ENCODE measurements around the gene RTEL1.
"Not testable (repeated sequence)": the region's sequence is repeated elsewhere in the genome, so short reads cannot be mapped to it uniquely, and the experiment has no call there.

The RTEL1 gene

GRCh38 chr20:63701329-63702035 is 43.4 kb downstream of the RTEL1 start:
- DNase-seq = no peak

GRCh38 chr20:63702036-63702665 is 44.0 kb downstream of the RTEL1 start:
- DNase-seq = no peak

- no peak for DNase-seq
Measured at GRCh38 chr20:63702751-63703470, 44.8 kb downstream of the RTEL1 start.

GRCh38 chr20:63703471-63703975 is 45.4 kb downstream of the RTEL1 start:
- no peak for DNase-seq

GRCh38 chr20:63703976-63704748 is 46.0 kb downstream of the RTEL1 start:
- DNase-seq = no peak

DNA sequence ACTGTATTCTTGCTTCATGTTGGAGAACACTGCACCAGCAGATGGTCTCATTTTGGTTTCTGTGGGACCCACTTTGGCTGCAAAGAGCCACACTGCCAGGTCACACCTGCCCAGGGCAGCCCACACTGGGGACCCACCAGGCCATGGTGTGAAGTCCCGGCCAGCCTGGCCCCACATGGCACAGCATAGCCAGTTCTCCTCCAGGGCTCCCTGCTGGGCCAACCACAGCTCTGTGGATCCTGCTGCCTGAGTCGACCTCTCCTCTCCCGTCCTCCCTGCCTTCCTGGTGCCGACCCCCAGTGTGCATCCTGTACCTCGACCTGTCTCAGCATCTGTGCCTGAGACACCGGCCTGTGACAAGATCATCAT is 46.6 kb downstream of the RTEL1 start:
- DNase-seq = no peak

DNA sequence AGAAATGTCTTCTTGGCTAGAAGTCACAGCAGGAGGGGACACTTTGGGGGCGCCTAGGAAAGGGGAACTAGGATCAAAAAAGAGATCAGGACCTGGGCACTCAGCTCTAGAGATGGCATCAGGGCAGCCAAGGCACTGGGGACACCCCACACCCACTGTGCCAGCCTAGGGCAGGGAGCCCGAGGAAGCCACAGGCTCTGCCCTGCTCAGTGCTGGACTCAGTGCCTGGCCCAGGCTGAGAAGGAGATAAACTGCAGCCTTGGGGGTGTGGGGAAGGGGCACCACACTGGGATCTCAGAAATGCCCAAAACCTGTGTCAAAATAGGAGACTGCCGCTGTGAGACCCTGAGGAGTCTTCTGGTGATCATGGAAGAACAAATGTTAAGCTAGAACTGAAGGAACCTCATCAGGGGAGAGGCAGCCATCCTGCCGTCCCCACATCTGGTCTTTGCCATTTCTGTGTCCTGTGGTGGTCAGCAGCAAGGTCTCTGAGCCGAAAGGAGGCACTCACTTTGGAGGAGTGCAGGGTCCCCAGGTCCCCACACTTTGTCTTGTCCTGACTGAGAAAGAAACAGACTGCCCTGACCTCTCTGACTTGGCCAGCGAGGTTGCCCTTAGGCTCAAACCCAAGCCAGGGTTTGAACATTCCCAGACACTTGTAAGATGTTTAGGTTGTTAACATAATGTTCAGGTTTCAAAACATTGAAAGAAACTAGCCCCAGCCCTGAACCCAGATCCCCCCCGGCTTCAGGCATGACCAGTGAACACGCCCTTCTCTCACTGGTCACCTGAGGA is 47.3 kb downstream of the RTEL1 start:
- DNase-seq = no peak

DNA sequence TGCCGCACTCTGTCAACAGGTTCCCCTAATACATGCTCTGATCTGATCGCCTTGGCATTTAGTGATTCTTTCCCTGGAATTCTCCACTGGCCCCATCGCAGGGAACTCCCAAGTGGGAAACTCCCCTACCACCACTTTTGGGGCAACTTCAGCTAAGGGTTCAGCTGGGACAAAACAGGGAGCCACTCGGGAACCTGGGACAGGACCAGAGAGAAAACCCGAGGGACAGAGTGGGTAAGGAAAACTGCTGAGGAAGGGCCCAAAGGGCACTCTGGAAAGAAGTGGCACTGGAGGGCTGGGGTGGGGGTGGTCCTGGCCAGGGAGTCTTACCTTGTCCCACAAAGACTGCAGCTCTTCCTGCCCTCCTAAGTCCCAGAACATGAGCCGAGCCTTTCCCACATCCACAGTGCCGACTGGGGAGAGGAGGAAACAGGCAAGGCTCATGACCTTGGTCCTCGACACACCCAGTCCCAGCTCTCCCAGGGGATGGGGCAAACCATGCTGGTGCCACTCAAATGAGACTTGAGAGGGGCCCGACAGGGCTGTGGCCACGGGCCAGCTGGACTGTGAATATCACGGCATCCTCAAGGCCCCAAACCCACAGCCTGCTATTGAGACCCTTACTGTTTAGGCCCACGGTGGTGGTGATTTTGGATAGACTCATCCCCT is 48.0 kb downstream of the RTEL1 start:
- DNase-seq = no peak

- DNase-seq = peak; percentile 71
Measured at GRCh38 chr20:63706852-63707557, 48.9 kb downstream of the RTEL1 start.

DNA sequence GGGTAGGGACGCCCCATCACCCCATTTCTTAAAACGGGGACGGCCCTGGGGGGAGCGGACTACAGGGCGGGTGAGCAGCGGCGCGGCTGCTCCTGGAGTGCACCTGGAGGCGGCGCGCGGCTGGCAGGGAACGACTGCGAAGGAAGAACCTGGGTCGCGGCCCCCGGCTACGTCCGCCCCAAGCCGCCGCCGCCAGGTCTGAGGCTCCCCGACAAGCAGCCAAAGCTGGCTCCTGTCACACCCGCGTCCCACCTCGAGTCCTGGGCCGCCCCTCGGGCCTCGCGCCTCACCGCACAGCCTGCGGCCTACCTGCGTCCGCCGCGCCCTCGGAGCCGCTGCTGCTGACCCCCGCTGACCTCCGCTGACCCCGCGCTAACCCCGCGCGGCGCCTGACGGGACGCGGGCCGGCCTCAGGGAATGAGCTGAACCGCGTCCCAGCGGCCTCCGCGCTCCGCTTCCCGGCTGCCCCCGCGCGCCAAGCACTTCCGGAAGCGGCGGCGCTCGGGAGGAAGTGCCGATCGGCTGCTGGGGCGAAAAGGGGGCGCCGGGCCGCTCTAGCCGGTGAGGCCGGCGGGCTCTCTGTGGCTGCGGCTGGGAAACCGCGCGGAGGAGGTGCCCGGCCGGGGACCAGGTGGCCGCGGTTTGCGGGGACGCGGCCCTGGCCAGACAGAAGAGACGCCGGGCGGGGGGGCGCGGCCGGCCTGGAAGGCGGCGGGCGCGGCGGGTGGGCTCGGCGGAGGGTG is 49.6 kb downstream of the RTEL1 start, which contains the start of the genes ARFRP1 and ZGPAT:
Gene ARFRP1, minus strand, starts transcription at position 419 of the 743 bp plus-strand sequence. CDS start 885 bp downstream, outside the sequence.
Gene ZGPAT, plus strand, starts transcription at position 482 of the 743 bp plus-strand sequence. CDS start 542 bp downstream, outside the sequence.
- DNase-seq = peak; percentile 93

DNA sequence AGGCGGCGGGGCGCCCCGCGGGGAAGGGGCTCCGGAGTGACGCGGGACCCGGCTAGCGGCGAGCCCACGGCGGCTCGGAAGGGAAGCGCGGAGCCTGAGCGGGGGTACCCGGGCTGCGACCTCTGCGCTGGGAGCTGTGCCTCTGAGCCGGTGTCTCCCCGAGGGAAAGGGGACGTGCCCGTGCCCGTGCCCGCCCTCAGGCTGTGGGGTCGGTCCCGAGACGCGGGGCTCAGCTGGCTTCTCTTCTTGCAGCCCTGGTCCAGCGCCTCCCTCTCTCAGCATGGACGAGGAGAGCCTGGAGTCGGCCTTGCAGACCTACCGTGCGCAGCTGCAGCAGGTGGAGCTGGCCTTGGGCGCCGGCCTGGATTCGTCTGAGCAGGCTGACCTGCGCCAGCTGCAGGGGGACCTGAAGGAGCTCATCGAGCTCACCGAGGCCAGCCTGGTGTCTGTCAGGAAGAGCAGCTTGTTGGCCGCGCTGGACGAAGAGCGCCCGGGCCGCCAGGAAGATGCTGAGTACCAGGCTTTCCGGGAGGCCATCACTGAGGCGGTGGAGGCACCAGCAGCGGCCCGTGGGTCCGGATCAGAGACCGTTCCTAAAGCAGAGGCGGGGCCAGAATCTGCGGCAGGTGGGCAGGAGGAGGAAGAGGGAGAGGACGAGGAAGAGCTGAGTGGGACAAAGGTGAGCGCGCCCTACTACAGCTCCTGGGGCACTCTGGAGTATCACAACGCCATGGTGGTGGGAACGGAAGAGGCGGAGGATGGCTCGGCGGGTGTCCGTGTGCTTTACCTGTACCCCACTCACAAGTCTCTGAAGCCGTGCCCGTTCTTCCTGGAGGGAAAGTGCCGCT is 50.4 kb downstream of the RTEL1 start:
- DNase-seq = no peak

DNA sequence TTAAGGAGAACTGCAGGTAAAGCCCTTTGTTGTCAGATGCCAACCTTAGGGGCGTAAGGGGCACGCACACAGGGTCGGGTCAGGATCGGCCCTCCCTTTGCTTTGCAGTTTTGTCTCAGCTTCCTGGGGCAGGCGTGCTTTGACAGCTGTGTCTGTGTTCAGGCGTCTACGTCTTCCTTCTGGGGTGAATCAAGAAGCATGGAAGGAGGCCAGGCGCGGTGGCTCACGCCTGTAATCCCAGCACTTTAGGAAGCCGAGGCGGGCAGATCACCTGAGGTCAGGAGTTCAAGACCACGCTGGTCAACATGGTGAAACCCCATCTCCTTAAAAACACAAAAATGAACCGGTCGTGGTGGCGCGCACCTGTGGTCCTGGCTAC is 51.0 kb downstream of the RTEL1 start:
- DNase-seq = no peak

DNA sequence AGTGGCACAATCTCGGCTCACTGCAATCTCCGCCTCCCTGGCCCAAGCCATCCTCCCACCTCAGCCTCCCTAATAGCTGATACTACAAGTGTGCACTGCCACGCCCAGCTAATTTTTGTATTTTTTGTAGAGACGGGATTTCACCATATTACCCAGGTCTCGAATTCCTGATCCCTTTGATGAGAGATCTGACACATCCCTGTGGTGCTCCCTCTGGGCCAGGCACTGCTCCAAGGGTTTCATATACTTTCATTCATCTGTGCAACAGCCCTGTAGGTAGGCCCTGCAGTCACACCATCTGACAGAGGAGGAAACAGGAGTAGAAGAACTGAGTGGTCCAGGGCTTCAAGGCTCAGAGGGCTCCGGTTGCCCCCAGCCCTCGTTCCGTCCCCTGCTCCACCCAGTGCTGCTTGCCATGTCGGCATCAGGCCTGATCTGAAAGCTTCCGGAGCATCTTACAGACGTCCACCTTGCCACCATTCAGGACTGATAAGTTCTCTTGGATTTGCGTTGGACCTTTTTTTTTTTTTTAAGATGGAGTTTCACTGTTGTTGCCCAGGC is 53.1 kb downstream of the RTEL1 start:
- DNase-seq = no peak

DNA sequence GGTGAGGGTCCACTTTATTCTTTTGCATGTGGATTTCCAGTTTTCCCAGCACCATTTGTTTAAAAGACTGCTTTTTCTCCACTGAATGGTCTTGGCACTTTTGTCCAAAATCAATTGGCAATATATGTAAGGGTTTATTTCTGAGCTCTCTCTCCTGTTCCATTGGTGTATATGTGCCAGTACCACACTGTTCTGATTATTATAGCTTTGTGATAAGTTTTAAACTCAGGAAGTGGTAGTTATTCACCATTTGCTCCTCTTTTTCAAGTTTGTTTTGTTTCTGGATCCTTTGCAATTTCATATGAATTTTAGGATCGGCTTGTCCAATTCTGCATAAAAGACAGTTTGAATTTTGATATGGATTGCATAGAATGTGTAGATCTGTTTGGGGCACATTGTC is 54.1 kb downstream of the RTEL1 start:
- DNase-seq = no peak

DNA sequence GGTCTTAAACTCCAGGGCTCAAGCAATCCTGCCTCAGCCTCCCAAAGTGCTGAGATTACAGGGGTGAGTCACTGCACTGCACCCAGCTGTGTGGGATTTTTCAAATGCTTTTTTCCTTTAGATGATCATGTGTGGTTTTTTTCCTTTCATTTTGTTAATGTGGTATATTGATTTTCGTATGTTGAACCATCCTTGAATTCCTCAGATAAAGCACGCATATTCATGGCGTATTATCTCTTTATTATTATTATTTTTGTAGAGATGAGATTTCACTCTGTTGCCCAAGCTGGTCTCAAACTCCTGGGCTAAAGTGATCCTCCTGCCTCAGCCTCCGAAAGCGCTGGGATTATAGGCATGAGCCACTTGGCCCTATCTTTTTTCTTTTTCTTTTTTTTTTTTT is 56.7 kb downstream of the RTEL1 start:
- no peak for DNase-seq

DNA sequence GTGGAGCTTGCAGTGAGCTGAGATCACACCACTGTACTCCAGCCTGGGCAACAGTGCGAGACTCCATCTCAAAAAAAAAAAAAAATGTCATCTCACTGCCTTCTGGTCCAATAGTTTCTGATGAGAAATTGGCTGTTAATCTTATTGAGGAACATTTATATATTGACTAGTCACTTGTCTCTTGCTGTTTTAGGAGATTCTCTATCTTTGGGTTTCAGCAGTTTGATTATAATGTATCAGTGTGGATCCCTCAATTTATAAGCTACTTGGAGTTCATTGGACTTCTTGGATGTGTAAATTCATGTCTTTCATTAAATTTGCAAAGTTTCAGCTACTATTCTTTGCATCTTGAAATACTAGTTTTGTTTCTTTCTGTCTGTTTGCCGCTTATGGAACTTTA is 60.9 kb downstream of the RTEL1 start:
- DNase-seq = no peak

GRCh38 chr20:63722967-63723622 is 65.0 kb downstream of the RTEL1 start:
- DNase-seq = not testable (repeated sequence)

DNA sequence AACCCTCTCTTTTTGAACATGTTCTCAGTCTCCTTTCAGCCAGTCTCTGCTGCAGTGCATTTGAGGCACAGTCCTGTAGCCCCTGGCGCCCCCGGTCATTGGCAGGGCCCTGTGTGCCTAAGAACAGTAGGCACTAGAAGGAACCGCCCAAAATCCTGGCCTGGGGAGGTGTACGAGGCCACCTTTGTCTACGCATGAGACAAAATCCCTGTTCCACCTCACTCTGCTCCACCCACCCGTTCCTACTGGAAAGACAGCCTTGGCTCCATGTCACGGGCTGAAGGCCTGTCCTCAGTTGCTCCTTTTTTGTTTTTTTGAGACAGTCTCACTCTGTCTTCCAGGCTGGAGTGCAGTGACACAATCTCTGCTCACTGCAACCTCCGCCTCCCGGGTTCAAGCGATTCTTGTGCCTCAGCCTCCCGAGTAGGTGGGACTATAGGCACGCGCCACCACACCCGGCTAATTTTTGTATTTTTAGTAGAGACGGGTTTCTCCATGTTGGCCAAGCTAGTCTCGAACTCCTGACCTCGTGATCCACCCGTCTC is 72.1 kb downstream of the RTEL1 start:
- not testable (repeated sequence) for DNase-seq
